ENCODE measurements around the gene LRRC14B. TPM values are rescaled to one million over a fixed set of nuclear protein-coding genes. Genes with fewer than 3 reads are reported as not detected.

Gene LRRC14B
- total RNA-seq, 1 donor from 2014 or later = 0.22 TPM

DNA sequence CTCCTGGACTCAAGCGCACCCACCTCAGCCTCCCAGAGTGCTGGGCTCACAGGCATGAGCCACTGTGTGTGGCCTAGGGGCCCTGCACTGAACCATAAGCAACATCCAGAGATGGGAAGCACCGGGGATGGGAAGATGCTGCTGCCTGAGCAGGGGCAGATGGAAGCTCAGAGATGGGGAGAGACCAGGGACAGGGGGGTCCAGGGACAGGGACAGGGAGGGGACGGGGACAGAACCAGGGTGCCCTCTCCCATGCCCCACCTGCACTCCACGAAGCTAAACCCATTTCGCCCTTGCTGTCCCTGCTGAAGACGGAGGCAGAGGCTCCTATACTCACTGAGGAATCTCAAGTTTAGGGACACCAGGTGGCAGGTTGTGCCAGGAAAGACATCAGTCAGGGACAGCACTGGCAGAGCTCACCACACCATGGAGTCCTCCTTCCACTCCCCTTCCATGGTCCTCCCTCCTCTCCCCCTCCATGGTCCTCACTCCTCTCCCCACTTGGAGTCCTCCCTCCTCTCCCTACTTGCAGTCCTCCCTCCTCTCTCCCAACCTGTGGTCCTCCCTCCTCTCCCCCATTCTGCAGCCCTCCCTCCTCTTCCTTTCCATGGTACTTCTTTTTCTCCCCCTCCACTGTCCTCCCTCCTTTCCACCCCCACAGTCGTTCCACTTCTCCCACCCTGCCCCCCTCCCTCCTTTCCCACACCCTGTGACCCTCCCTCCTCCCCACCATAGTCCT lies 45.5 kb upstream of the LRRC14B start:
- no peak overlapping the region for H3K27ac Mint-ChIP-seq

GRCh38 chr5:147751-148150 lies 43.5 kb upstream of the LRRC14B start:
- peaks cover 73% of the 10 kb centered on the region for H3K36me3 Mint-ChIP-seq
- H3K4me3 Mint-ChIP-seq = no peak overlapping the region
- H3K4me1 Mint-ChIP-seq = no peaks in the 10 kb centered on the region

More for the DNA sequence above, 45.5 kb upstream of the LRRC14B start:
- H3K4me1 Mint-ChIP-seq = no peaks in the 10 kb centered on the region
- no peak overlapping the region for H3K4me3 Mint-ChIP-seq
- no peak for DNase-seq (ENCODE audit: low spot score in 2 of 2, unreplicated experiment in 2 of 2)
- H3K9me3 Mint-ChIP-seq = peaks cover 29% of the 10 kb centered on the region
- peaks cover 65% of the 10 kb centered on the region for H3K36me3 Mint-ChIP-seq
- no peak for TF ChIP-seq CTCF (IDR thresholded peaks at IDR 0.05; ENCODE audit: unreplicated experiment)
- no peaks in the 10 kb centered on the region for H3K27me3 Mint-ChIP-seq (ENCODE audit: low read depth)

GRCh38 chr5:149745-150485 lies 41.4 kb upstream of the LRRC14B start:
- Mint-ChIP-seq H3K4me3 (no peak overlapping the region), H3K27ac (no peak overlapping the region), H3K4me1 (peaks cover 1% of the 10 kb centered on the region), H3K9me3 (peaks cover 29% of the 10 kb centered on the region), H3K27me3 (ENCODE audit: low read depth) (no peaks in the 10 kb centered on the region), H3K36me3 (peaks cover 69% of the 10 kb centered on the region)
- no peak for TF ChIP-seq CTCF (IDR thresholded peaks at IDR 0.05; ENCODE audit: unreplicated experiment)
- no peak for DNase-seq (ENCODE audit: low spot score in 2 of 2, unreplicated experiment in 2 of 2)

More at GRCh38 chr5:147751-148150, 43.5 kb upstream of the LRRC14B start:
- H3K27me3 Mint-ChIP-seq (ENCODE audit: low read depth) = no peaks in the 10 kb centered on the region
- peaks cover 29% of the 10 kb centered on the region for H3K9me3 Mint-ChIP-seq
- no peak for DNase-seq (ENCODE audit: low spot score in 2 of 2, unreplicated experiment in 2 of 2)
- no peak overlapping the region for H3K27ac Mint-ChIP-seq
- no peak for TF ChIP-seq CTCF (IDR thresholded peaks at IDR 0.05; ENCODE audit: unreplicated experiment)

- TF ChIP-seq CTCF (IDR thresholded peaks at IDR 0.05; ENCODE audit: unreplicated experiment) = no peak
- Mint-ChIP-seq H3K9me3 (peaks cover 29% of the 10 kb centered on the region), H3K27me3 (ENCODE audit: low read depth) (no peaks in the 10 kb centered on the region), H3K4me3 (no peak overlapping the region), H3K36me3 (peaks cover 73% of the 10 kb centered on the region), H3K4me1 (peaks cover 1% of the 10 kb centered on the region), H3K27ac (no peak overlapping the region)
- no peak for DNase-seq (ENCODE audit: low spot score in 2 of 2, unreplicated experiment in 2 of 2)
Observed at GRCh38 chr5:150746-151145, 40.5 kb upstream of the LRRC14B start.

DNA sequence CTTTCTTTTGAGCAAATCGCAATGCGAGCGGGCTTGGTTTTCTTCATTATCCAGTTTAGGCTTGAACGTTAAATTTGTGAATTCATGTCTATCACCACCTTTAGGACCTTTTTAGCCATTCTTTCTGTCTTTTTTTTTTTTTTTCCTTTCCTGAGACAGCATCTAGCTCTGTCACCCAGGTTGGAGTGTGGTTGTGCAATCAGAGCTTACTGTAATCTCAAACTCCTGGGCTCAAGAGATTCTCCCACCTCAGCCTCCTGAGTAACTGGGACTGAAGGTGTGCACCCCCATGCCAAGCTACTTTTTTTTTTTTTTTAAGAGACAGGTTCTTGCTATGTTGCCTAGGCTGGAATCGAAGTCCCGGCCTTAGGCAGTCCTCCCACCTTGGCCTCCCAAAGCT lies 39.2 kb upstream of the LRRC14B start:
- no peak overlapping the region for H3K4me3 Mint-ChIP-seq
- H3K9me3 Mint-ChIP-seq = peaks cover 24% of the 10 kb centered on the region
- peaks cover 1% of the 10 kb centered on the region for H3K4me1 Mint-ChIP-seq
- peaks cover 72% of the 10 kb centered on the region for H3K36me3 Mint-ChIP-seq
- no peak overlapping the region for H3K27ac Mint-ChIP-seq
- DNase-seq (ENCODE audit: low spot score in 2 of 2, unreplicated experiment in 2 of 2) = no peak
- no peak for TF ChIP-seq CTCF (IDR thresholded peaks at IDR 0.05; ENCODE audit: unreplicated experiment)
- H3K27me3 Mint-ChIP-seq (ENCODE audit: low read depth) = no peaks in the 10 kb centered on the region

Data from mesothelial cell of epicardium (in vitro differentiated cells).